Keratinocyte (primary cell): Measurements from ENCODE around the gene POU2AF2. TPM values are rescaled to one million over a fixed set of nuclear protein-coding genes. Genes with fewer than 3 reads are reported as not detected.

ENCODE experiments used
- DNase-seq: peaks from one replicate; pipeline ENCODE4 v3.0.0-alpha.2; 2011; ENCODE audit warnings: low read depth, missing footprints, low spot score
- FAIRE-seq: peaks from 2 replicates; lab custom pipeline; 2011; peaks lifted over from hg19 to GRCh38; lab: Jason Lieb, UNC
- H2AFZ ChIP-seq: 2 replicates; pipeline ENCODE4 v1.6.0; 2012; ENCODE audit warnings: low read length, control low read depth, inconsistent platforms; ENCODE audit not compliant: control insufficient read depth
- H3K27ac ChIP-seq: 2 replicates; pipeline ENCODE4 v1.5.1; 2011; ENCODE audit warnings: low read length; ENCODE audit not compliant: control insufficient read depth, insufficient read depth
- H3K27me3 ChIP-seq: 3 replicates; pipeline ENCODE4 v1.6.0; 2011; ENCODE audit warnings: low read length; ENCODE audit not compliant: control insufficient read depth, insufficient read depth; ENCODE audit errors: extremely low read depth
- H3K36me3 ChIP-seq, 2 experiments: 2 replicates in 1 of 2; 3 replicates in 1 of 2; pipeline ENCODE4 v1.5.1; 2011; ENCODE audit warnings: low read length in 2 of 2, mild to moderate bottlenecking in 1 of 2; ENCODE audit not compliant: control insufficient read depth in 2 of 2, insufficient read depth in 2 of 2; ENCODE audit errors: extremely low read depth in 1 of 2
- H3K4me1 ChIP-seq: 3 replicates; pipeline ENCODE4 v1.5.1; 2011; ENCODE audit warnings: low read length; ENCODE audit not compliant: control insufficient read depth, insufficient read depth; ENCODE audit errors: extremely low read depth
- H3K4me2 ChIP-seq: 3 replicates; pipeline ENCODE4 v1.6.0; 2011; ENCODE audit warnings: low read depth, low read length; ENCODE audit not compliant: control insufficient read depth, insufficient read depth; ENCODE audit errors: extremely low read depth
- H3K4me3 ChIP-seq, 3 experiments: fragments of 200-600 bp in 1 of 3; sonication (generic) in 1 of 3; 2 replicates in 2 of 3; 3 replicates in 1 of 3; pipeline ENCODE4 v1.5.1; 2011 to 2016; ENCODE audit warnings: low read length in 3 of 3, mild to moderate bottlenecking in 3 of 3, control low read depth in 2 of 3, inconsistent platforms in 1 of 3, low read depth in 1 of 3, mixed read lengths in 1 of 3, mixed run types in 1 of 3, moderate library complexity in 1 of 3; ENCODE audit not compliant: control insufficient read depth in 2 of 3, insufficient read depth in 2 of 3; ENCODE audit errors: extremely low read depth in 1 of 3
- H3K79me2 ChIP-seq: 2 replicates; pipeline ENCODE4 v1.6.0; 2012; ENCODE audit warnings: low read length; ENCODE audit not compliant: control insufficient read depth, insufficient read depth
- H3K9ac ChIP-seq: 3 replicates; pipeline ENCODE4 v1.6.0; 2011; ENCODE audit warnings: low read length; ENCODE audit not compliant: control insufficient read depth, insufficient read depth; ENCODE audit errors: extremely low read depth
- H3K9me1 ChIP-seq: 3 replicates; pipeline ENCODE4 v1.6.0; 2011; ENCODE audit warnings: low read length; ENCODE audit not compliant: control insufficient read depth, insufficient read depth; ENCODE audit errors: extremely low read depth
- H3K9me3 ChIP-seq: 2 replicates; pipeline ENCODE4 v1.5.1; 2012; ENCODE audit warnings: low read depth, low read length; ENCODE audit not compliant: control insufficient read depth
- H4K20me1 ChIP-seq: 3 replicates; pipeline ENCODE4 v1.6.0; 2011; ENCODE audit warnings: low read length; ENCODE audit not compliant: control insufficient read depth, insufficient read depth; ENCODE audit errors: extremely low read depth
- EZH2 ChIP-seq: IDR thresholded peaks from one replicate; pipeline ENCODE4 v1.6.1; 2012; ENCODE audit warnings: inconsistent platforms, mild to moderate bottlenecking, low read length, moderate library complexity
- dilution Hi-C: fragments of 300-500 bp; cut with MboI; formaldehyde crosslinking; loops from one replicate; pipeline ENCODE4 v1.7.0; 2020; ENCODE audit warnings: low sequenced_read_pairs; ENCODE audit not compliant: extremely low pct_ligation_motif_present
- polyA plus RNA-seq, 5 experiments: library from polyadenylated mRNA; depleted of rRNA in 3 of 5; stranded (reverse) in 3 of 5; stranded (forward) in 1 of 5; unstranded in 1 of 5; fragments of >200 nt; gene quantifications; 1 replicate in 1 of 5; 2 replicates in 3 of 5; 3 replicates in 1 of 5; pipeline versions ENCODE4 v1.2.1 to v1.2.3, GENCODE V29; 2011 to 2012; ENCODE audit warnings: missing spikeins in 2 of 5, low read depth in 1 of 5, low replicate concordance in 1 of 5
- TF ChIP-seq, protein P1 (sequence below), 3 experiments: IDR thresholded peaks in 1 of 3; conservative IDR thresholded peaks in 1 of 3; optimal IDR thresholded peaks in 1 of 3; 2 replicates in 2 of 3; 3 replicates in 1 of 3; pipeline versions ENCODE3 to v1.5.1; 2011; ENCODE audit warnings: low read length in 3 of 3, mild to moderate bottlenecking in 3 of 3, moderate library complexity in 2 of 3, control low read depth in 1 of 3, inconsistent platforms in 1 of 3; ENCODE audit not compliant: insufficient read depth in 2 of 3; ENCODE audit errors: extremely low read depth in 1 of 3

POU2AF2 gene
- polyA plus RNA-seq, 1 donor (not counting 4 experiments of a cell fraction or from before 2014, with no cell fraction given), result not detected

DNA sequence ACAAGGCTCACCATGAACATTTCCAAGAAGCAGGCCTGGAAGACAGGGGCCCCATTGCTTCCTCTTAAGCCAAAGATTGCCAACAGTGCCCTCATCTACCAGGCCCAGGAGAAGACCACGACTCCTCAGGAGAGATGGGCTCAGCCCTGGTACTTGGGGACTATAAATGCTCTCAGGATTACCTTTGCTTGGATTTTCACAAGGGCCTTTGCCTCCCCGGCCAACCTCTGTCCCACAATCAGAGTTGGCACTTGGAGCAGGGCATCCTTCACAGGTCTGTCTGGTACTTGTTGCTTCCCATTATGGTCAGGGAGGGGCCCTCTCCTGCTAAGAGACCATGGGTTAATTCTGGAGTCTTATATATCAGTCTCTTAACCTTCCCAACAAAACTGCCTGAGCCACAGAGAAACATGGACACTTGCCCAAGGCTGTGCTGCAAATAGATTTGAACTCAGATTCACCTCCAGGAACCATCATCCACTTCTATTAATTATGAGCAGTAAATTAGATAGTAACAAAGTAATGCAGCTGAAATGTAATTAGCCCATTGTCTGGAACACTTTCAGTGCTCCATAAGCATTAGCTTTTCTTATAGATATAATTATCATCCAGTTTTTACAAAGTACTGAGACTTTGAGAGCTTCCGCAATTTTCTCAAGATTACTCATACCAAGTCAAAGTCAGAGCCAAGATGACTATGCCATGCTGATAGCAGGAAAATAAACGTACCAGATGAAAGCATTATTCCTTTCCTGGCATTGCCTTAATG lies 86.4 kb downstream of the POU2AF2 start:
- H3K4me1 ChIP-seq, result peaks cover 8% of the 10 kb centered on the region
- no peak for DNase-seq
- FAIRE-seq, result peak; percentile 83

DNA sequence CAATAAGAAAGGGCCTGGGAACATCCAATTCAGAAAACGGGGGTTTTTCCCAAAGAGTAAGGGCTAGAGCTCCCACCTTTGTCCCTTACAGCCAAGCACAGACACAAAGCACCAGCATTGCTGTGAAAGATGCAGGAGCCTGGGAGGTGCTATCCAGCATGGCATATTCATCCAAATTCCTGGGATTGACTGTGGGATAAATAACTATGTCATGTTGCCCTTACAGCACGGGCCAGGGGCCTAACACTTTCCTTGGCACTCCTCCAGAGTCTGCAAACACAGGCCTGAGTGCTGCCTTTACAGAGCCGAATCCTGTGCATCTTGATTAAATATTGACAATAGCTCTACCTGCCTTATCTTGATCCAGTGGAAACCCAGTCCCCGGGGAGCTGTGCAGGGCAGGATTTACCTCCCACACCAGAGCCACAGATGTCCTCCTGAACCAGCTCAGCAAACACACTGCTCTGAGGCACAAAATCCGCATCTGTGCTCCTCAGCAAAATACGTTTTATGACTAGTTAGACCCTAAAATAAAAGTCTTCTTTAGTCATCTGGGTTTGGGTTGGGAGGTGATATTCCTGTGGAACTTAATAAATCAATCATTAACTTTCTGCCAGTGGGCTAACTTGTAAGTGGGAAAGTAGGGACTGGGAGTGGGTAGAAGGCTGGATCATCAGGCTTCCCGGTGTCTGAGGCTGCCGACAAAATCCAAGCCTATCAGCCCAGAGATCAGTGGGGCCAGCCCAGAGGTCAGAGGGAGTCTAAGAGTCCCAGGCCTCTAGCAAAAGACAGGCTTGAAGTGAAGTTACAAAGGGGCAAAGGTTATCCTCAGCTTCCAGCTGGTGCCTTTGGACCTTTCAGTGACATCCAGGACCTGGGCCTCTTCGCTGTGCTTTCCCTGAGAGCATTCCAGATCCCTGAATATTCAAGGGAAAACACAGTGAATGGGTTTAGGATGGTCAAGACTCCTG lies 89.3 kb downstream of the POU2AF2 start:
- Histone ChIP-seq H3K27me3 (peaks cover 3% of the 10 kb centered on the region), H3K4me2 (no peak overlapping the region), H4K20me1 (no peaks in the 10 kb centered on the region), H3K9ac (no peak overlapping the region), H3K79me2 (no peaks in the 10 kb centered on the region), H3K36me3 (no peaks in the 10 kb centered on the region), H3K27ac (no peak overlapping the region), H3K9me1 (no peaks in the 10 kb centered on the region), H3K4me1 (peaks cover 8% of the 10 kb centered on the region), H3K9me3 (no peaks in the 10 kb centered on the region), H2AFZ (no peak overlapping the region), H3K4me3 (no peak overlapping the region)
- FAIRE-seq (no peak), DNase-seq (no peak)
- dilution Hi-C loops, result no loop called here
- TF ChIP-seq, protein P1, sequence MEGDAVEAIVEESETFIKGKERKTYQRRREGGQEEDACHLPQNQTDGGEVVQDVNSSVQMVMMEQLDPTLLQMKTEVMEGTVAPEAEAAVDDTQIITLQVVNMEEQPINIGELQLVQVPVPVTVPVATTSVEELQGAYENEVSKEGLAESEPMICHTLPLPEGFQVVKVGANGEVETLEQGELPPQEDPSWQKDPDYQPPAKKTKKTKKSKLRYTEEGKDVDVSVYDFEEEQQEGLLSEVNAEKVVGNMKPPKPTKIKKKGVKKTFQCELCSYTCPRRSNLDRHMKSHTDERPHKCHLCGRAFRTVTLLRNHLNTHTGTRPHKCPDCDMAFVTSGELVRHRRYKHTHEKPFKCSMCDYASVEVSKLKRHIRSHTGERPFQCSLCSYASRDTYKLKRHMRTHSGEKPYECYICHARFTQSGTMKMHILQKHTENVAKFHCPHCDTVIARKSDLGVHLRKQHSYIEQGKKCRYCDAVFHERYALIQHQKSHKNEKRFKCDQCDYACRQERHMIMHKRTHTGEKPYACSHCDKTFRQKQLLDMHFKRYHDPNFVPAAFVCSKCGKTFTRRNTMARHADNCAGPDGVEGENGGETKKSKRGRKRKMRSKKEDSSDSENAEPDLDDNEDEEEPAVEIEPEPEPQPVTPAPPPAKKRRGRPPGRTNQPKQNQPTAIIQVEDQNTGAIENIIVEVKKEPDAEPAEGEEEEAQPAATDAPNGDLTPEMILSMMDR (optimal IDR thresholded peaks at IDR 0.05 in 1 of 3, IDR thresholded peaks at IDR 0.05 in 1 of 3, conservative IDR thresholded peaks at IDR 0.05 in 1 of 3; ENCODE audit: extremely low read depth in 1 of 3, insufficient read depth in 2 of 3, low read length in 3 of 3), result no peak
- TF ChIP-seq EZH2, result no peak

More for the DNA sequence above, 86.4 kb downstream of the POU2AF2 start:
- no peaks in the 10 kb centered on the region for H3K79me2 ChIP-seq
- H2AFZ ChIP-seq, result no peak overlapping the region
- no peak overlapping the region for H3K4me3 ChIP-seq
- peaks cover 2% of the 10 kb centered on the region for H3K27me3 ChIP-seq
- no peak overlapping the region for H3K27ac ChIP-seq
- no peak overlapping the region for H3K4me2 ChIP-seq
- dilution Hi-C loops, result no loop called here
- no peaks in the 10 kb centered on the region for H3K9me1 ChIP-seq
- no peaks in the 10 kb centered on the region for H3K36me3 ChIP-seq
- H3K9me3 ChIP-seq, result no peaks in the 10 kb centered on the region
- no peak overlapping the region for H3K9ac ChIP-seq
- H4K20me1 ChIP-seq, result no peaks in the 10 kb centered on the region
- TF ChIP-seq EZH2, result no peak
- TF ChIP-seq, protein P1 (optimal IDR thresholded peaks at IDR 0.05 in 1 of 3, IDR thresholded peaks at IDR 0.05 in 1 of 3, conservative IDR thresholded peaks at IDR 0.05 in 1 of 3; ENCODE audit: extremely low read depth in 1 of 3, insufficient read depth in 2 of 3, low read length in 3 of 3), result no peak
